Inferior parietal cortex (tissue), 1 donor: Measurements from ENCODE around the gene KDM4C.
A peak's percentile ranks its signal among the peaks of the same experiment; 100 is the strongest.
"Not testable (repeated sequence)": the region's sequence is repeated elsewhere in the genome, so short reads cannot be mapped to it uniquely, and the experiment has no call there.

Experiments used
- DNase-seq: peaks from one replicate; pipeline ENCODE4 v3.0.0-alpha.2; 2016; ENCODE audit errors: extremely low spot score

The KDM4C gene

GRCh38 chr9:6757456-6758247 lies at the start of gene KDM4C:
KDM4C (plus strand) TSS chr9:6757973; CDS start chr9:6792989, 35,016 bp downstream.
- DNase-seq: peak; percentile 94

- DNase-seq: no peak
Observed at GRCh38 chr9:6708732-6709131, 49.0 kb upstream of the KDM4C start.

GRCh38 chr9:6711403-6711802 lies 46.4 kb upstream of the KDM4C start:
- no peak for DNase-seq

- DNase-seq: no peak
Observed at GRCh38 chr9:6712041-6712440, 45.7 kb upstream of the KDM4C start.

- DNase-seq: no peak
Observed at GRCh38 chr9:6714176-6714575, 43.6 kb upstream of the KDM4C start.

- DNase-seq: not testable (repeated sequence)
Observed at GRCh38 chr9:6715153-6715754, 42.5 kb upstream of the KDM4C start.

- no peak for DNase-seq
Observed at GRCh38 chr9:6715755-6716643, 41.8 kb upstream of the KDM4C start.

GRCh38 chr9:6716766-6717165 lies 41.0 kb upstream of the KDM4C start:
- no peak for DNase-seq

GRCh38 chr9:6723881-6724420 lies 33.8 kb upstream of the KDM4C start:
- no peak for DNase-seq

GRCh38 chr9:6733257-6733656 lies 24.5 kb upstream of the KDM4C start:
- no peak for DNase-seq

- no peak for DNase-seq
Observed at GRCh38 chr9:6733831-6734230, 23.9 kb upstream of the KDM4C start.

- DNase-seq: no peak
Observed at GRCh38 chr9:6735422-6735821, 22.4 kb upstream of the KDM4C start.

- no peak for DNase-seq
Observed at GRCh38 chr9:6739218-6739617, 18.6 kb upstream of the KDM4C start.

- DNase-seq: not testable (repeated sequence)
Observed at GRCh38 chr9:6748861-6749260, 8.9 kb upstream of the KDM4C start.

GRCh38 chr9:6754861-6755260 lies 2.9 kb upstream of the KDM4C start:
- not testable (repeated sequence) for DNase-seq

- peak; percentile 68 for DNase-seq
Observed at GRCh38 chr9:6757132-6757455, 679 bp upstream of the KDM4C start.

GRCh38 chr9:6758248-6758497 lies 400 bp downstream of the KDM4C start:
- no peak for DNase-seq

- peak; percentile 55 for DNase-seq
Observed at GRCh38 chr9:6758498-6759184, 868 bp downstream of the KDM4C start.

- no peak for DNase-seq
Observed at GRCh38 chr9:6759185-6759977, 1.6 kb downstream of the KDM4C start.

GRCh38 chr9:6761306-6761705 lies 3.5 kb downstream of the KDM4C start:
- no peak for DNase-seq

GRCh38 chr9:6763244-6763643 lies 5.5 kb downstream of the KDM4C start:
- DNase-seq: no peak
